ENCODE data around the gene IQSEC1.
A peak's percentile ranks its signal among the peaks of the same experiment; 100 is the strongest.

Gene IQSEC1

DNA sequence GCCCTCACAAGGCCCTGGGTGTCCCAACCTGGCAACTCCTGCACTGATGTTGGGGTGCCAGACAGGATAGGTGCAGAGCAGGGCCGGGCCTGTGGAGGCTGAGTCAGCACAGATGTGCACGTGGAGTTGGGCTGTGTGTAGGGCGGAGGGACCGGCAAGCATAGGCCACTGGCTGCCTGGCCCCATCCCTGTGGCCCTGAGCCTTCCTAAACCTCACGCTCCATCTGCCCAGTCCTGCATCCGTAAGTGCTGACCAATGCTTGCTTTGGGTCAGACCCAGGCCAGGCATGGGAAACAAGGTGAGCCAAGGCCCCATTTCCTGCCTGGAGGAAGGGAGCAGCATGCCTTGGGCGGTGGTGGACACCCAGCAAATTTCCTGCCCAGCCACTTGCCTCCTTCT, 5.8 kb upstream of the IQSEC1 start:
- H3K9me3 ChIP-seq = no peaks in the 10 kb centered on the region

DNA sequence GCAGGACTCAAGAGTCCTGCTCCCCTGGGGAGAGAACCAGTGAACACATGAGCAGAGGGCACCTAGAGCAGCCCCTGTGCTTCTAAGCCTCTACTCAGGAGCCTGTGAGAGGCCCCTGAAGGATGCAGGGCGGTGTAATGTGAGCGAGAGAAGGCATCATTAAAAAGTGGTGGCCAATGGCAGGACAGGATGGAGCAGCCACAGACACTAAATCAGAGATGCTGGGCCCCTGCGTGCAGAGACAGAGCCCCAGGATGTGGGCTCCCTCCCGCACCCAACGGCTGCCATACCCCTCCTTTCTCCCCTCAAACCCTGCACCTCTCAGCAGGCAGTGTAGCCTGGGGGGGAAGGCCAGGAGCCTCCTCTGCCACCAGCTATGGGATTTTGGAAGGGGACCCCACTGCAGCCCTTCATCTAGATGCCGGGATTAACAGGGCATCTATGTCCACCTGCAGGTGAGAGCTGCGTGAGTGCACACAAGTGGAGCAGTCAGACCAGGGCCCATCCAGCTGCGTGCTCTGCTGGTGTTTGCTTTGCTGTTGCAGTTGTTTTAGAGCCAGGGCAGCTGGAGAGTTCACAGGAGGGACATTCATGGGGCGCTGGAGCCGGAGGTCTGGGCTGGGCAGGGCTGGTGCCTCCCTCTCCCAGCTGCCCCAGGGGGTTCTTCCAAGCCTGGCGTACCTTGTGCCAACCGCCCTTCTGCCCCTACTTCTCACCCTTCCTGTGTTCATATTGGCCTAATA, 5.1 kb upstream of the IQSEC1 start:
- intact Hi-C loops (cut with DNase I; ENCODE audit: low total_unique reads) = loop anchor here (10.0 kb wide), 1 partner anchor 64 kb away; no protein-coding TSS in a partner anchor
- TF ChIP-seq, protein P1, sequence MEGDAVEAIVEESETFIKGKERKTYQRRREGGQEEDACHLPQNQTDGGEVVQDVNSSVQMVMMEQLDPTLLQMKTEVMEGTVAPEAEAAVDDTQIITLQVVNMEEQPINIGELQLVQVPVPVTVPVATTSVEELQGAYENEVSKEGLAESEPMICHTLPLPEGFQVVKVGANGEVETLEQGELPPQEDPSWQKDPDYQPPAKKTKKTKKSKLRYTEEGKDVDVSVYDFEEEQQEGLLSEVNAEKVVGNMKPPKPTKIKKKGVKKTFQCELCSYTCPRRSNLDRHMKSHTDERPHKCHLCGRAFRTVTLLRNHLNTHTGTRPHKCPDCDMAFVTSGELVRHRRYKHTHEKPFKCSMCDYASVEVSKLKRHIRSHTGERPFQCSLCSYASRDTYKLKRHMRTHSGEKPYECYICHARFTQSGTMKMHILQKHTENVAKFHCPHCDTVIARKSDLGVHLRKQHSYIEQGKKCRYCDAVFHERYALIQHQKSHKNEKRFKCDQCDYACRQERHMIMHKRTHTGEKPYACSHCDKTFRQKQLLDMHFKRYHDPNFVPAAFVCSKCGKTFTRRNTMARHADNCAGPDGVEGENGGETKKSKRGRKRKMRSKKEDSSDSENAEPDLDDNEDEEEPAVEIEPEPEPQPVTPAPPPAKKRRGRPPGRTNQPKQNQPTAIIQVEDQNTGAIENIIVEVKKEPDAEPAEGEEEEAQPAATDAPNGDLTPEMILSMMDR (IDR thresholded peaks at IDR 0.05) = no peak

More for the DNA sequence above, 5.8 kb upstream of the IQSEC1 start:
- peaks cover 0 to 57% (median 36%) of the 10 kb centered on the region in 4 donors for H3K4me1 ChIP-seq
- H3K36me3 ChIP-seq = no peaks in the 10 kb centered on the region
- peak in 1 of 2 donors; percentile 73 for DNase-seq
- no peak overlapping the region for H3K4me3 ChIP-seq
- H3K27ac ChIP-seq = peak overlapping the region; percentile 68 to 74
- TF ChIP-seq, protein P1 (IDR thresholded peaks at IDR 0.05) = no peak
- intact Hi-C loops (cut with DNase I; ENCODE audit: low total_unique reads) = loop anchor here (10.0 kb wide), 1 partner anchor 64 kb away; no protein-coding TSS in a partner anchor
- H3K27me3 ChIP-seq = peaks cover 0 to 5% of the 10 kb centered on the region in 2 donors

DNA sequence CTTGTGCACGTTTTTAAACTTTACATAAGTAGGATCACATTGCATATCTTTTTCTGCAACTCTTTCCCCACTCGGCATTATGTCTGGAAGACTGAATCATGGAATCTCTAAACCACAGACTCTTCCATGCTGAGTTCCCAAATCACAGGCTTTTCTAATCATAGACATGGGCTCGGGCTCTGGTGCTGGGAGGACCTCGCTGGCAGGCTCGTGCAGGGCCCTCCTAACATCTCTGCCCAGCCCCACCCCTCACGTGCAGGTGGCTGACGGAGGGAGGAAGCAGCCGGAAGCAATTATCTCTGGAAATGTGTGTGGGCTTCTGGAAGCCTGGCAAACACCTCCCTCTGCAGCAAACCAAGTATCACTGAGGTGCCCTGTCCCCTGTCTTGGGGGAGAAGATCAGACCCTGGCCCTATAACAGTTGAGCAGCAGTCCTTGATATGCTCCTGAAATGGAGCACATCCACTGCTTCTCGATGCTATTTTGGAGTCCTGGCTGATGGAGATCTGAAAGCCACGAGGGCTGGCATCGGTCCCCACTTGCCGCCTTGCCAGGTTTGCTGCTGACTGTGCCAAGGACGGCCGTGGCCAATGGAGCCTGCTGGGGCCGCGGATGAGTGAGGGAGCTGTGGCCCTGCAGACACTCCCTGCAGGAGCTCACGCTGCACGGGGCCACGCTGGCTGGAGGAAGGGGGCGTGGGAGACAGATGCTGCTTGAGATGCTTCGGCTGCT, 4.4 kb upstream of the IQSEC1 start:
- Histone ChIP-seq H3K9me3 (no peaks in the 10 kb centered on the region), H3K4me1 (peaks cover 0 to 71% (median 49%) of the 10 kb centered on the region in 4 donors), H3K36me3 (no peaks in the 10 kb centered on the region), H3K4me3 (no peak overlapping the region), H3K27ac (peak overlapping the region; percentile 68 to 74), H3K27me3 (peaks cover 0 to 17% of the 10 kb centered on the region in 2 donors)
- DNase-seq = peak; percentile 71 to 94
- TF ChIP-seq, protein P1 (IDR thresholded peaks at IDR 0.05) = no peak
- intact Hi-C loops (cut with DNase I; ENCODE audit: low total_unique reads) = loop anchor here (10.0 kb wide), 1 partner anchor 63 kb away; no protein-coding TSS in a partner anchor

More for the DNA sequence above, 5.1 kb upstream of the IQSEC1 start:
- H3K27me3 ChIP-seq = peaks cover 0 to 12% of the 10 kb centered on the region in 2 donors
- peak overlapping the region; percentile 68 to 74 for H3K27ac ChIP-seq
- H3K4me1 ChIP-seq = peaks cover 0 to 64% (median 42%) of the 10 kb centered on the region in 4 donors
- H3K9me3 ChIP-seq = no peaks in the 10 kb centered on the region
- no peaks in the 10 kb centered on the region for H3K36me3 ChIP-seq
- DNase-seq = no peak
- no peak overlapping the region for H3K4me3 ChIP-seq

DNA sequence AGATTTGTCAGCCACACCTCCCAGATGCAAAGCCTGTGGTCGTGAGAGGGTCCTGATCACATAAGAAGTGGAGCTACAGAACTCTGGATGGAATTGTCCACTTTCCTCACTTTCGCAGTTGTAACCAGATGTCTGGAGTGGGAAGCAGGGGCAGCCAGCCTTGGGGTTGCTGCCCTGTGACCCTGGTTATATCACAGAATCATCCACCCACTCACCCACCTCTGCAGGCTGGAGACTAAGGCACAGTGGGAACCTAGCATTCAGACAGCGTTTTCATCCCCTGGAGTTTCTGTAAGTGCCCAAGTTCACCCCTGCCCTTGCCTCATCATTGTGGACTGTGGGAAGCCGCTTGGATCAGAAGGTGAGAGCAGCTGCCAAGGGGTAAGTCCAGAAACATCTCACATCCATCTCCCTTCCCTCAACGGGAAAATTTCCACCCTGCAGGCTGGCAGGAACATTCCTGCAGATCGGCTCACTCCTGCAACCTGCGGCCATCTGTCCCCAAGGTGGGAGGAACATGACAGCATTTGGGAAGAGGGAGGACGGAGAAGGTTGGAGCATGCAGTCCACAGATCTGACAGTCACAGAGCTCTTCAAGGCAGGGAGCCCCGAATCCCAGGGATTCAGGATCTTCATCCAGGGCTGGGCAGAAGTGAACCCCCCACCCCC, 2.9 kb upstream of the IQSEC1 start:
- TF ChIP-seq, protein P1 (IDR thresholded peaks at IDR 0.05) = no peak
- H3K27ac ChIP-seq = no peak overlapping the region
- intact Hi-C loops (cut with DNase I; ENCODE audit: low total_unique reads) = loop anchor here (10.0 kb wide), 1 partner anchor 61 kb away; no protein-coding TSS in a partner anchor
- DNase-seq = no peak
- H3K36me3 ChIP-seq = no peaks in the 10 kb centered on the region
- peaks cover 0 to 17% of the 10 kb centered on the region in 2 donors for H3K27me3 ChIP-seq
- H3K4me3 ChIP-seq = no peak overlapping the region
- peaks cover 0 to 72% (median 57%) of the 10 kb centered on the region in 4 donors for H3K4me1 ChIP-seq
- H3K9me3 ChIP-seq = no peaks in the 10 kb centered on the region

DNA sequence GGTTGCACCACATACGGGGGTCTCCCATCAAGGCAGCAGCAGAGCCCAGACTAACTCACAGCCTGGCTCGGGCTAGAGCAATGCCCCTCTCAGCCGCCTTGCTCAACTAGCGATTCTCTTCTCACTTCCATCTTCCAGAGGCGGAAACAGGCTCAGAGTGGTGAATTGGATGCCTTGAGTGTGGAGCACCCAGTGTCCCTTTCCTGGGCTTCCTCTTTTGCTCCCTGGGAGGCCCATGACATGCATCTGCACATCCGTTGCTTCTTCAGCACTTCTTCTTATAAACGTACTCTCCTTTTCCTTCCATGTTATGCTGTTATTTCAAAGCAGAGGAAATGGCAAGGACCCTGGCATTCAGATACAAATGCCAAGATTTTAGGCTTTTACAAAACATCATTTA, 2.1 kb upstream of the IQSEC1 start:
- DNase-seq = peak in 1 of 2 donors; percentile 55
- TF ChIP-seq, protein P1 (IDR thresholded peaks at IDR 0.05) = no peak
- peaks cover 0 to 17% of the 10 kb centered on the region in 2 donors for H3K27me3 ChIP-seq
- no peaks in the 10 kb centered on the region for H3K9me3 ChIP-seq
- no peak overlapping the region for H3K27ac ChIP-seq
- H3K36me3 ChIP-seq = no peaks in the 10 kb centered on the region
- no peak overlapping the region for H3K4me3 ChIP-seq
- H3K4me1 ChIP-seq = peaks cover 0 to 64% (median 52%) of the 10 kb centered on the region in 4 donors
- intact Hi-C loops (cut with DNase I; ENCODE audit: low total_unique reads) = loop anchor here (10.0 kb wide), 1 partner anchor 61 kb away; no protein-coding TSS in a partner anchor
